GM12878 (cell line): ENCODE measurements around the gene GNLY. TPM values are rescaled to one million over a fixed set of nuclear protein-coding genes. Genes with fewer than 3 reads are reported as not detected.

ENCODE experiments used
- ATAC-seq: fragments of 200-7000 bp; cut with Tn5 transposase; 3 replicates; pipeline ENCODE4 v1.9.1; 2020; ENCODE audit warnings: mild to moderate bottlenecking, moderate library complexity
- BruUV-seq: library from RNA; stranded (reverse); fragments of 400-500 nt; replicated peaks from 2 replicates; lab custom pipeline; 2021; lab: Mats Ljungman, UMichigan
- CTCF ChIA-PET: fragments of 300-600 bp; sonication (Branson Sonifier 250); formaldehyde crosslinking; extraction: SDS; loops from one replicate; lab custom pipeline; 2021; ENCODE audit warnings: inconsistent platforms; lab: Yijun Ruan, JAX
- POLR2A ChIA-PET: fragments of 350-600 bp; formaldehyde crosslinking; extraction: SDS; loops from one replicate; lab custom pipeline; 2021; ENCODE audit warnings: inconsistent platforms; lab: Charles Lee
- RAD21 ChIA-PET: fragments of 300-600 bp; sonication (Branson Sonifier 250); formaldehyde crosslinking; loops from one replicate; lab custom pipeline; 2023; ENCODE audit warnings: antibody characterized with exemption; ENCODE audit not compliant: unreplicated experiment; lab: Charles Lee
- SMC1A ChIA-PET: fragments of 300-600 bp; sonication (Branson Sonifier 250); formaldehyde crosslinking; loops from one replicate; lab custom pipeline; 2023; ENCODE audit not compliant: unreplicated experiment, uncharacterized antibody; lab: Charles Lee
- DNase-seq: peaks from one replicate; pipeline ENCODE4 v3.0.0-alpha.2; 2011; ENCODE audit warnings: low read depth, low spot score
- FAIRE-seq: peaks from 3 replicates; lab custom pipeline; 2011; peaks lifted over from hg19 to GRCh38; lab: Jason Lieb, UNC
- H2AFZ ChIP-seq: 2 replicates; pipeline ENCODE4 v1.6.0; 2011; ENCODE audit warnings: low read depth, low read length, control low read depth; ENCODE audit not compliant: control insufficient read depth
- H3K27ac ChIP-seq: 2 replicates; pipeline ENCODE4 v1.5.1; 2011; ENCODE audit warnings: control low read depth; ENCODE audit not compliant: control insufficient read depth, insufficient read depth
- H3K27me3 ChIP-seq, 2 experiments: replicated peaks in 1 of 2; 2 replicates each; pipeline versions ENCODE4 v1.6.0 to v1.6.1; 2011; ENCODE audit warnings: low read length in 1 of 2; ENCODE audit not compliant: control insufficient read depth in 2 of 2, insufficient read depth in 2 of 2
- H3K36me3 ChIP-seq, 2 experiments: 2 replicates each; pipeline ENCODE4 v1.5.1; 2011; ENCODE audit warnings: low read length in 1 of 2; ENCODE audit not compliant: control insufficient read depth in 2 of 2, insufficient read depth in 2 of 2
- H3K4me1 ChIP-seq: 2 replicates; pipeline ENCODE4 v1.6.1; 2011; ENCODE audit warnings: mild to moderate bottlenecking, low read length, moderate library complexity, mixed read lengths; ENCODE audit not compliant: control insufficient read depth, insufficient read depth
- H3K4me2 ChIP-seq: 2 replicates; pipeline ENCODE4 v1.6.0; 2011; ENCODE audit warnings: control low read depth; ENCODE audit not compliant: control insufficient read depth, insufficient read depth
- H3K4me3 ChIP-seq: fragments of 200-600 bp; sonication (generic); 2 replicates; pipeline ENCODE4 v1.5.1; 2016
- H3K79me2 ChIP-seq: 2 replicates; pipeline ENCODE4 v1.6.0; 2011; ENCODE audit warnings: low read length; ENCODE audit not compliant: control insufficient read depth, insufficient read depth
- H3K9ac ChIP-seq: 2 replicates; pipeline ENCODE4 v1.8.0; 2011; ENCODE audit warnings: low read length, control low read depth, mixed read lengths; ENCODE audit not compliant: control insufficient read depth, insufficient read depth
- H3K9me3 ChIP-seq: replicated peaks from 3 replicates; pipeline ENCODE4 v1.5.1; 2011; ENCODE audit warnings: mild to moderate bottlenecking, low read length; ENCODE audit not compliant: control insufficient read depth, insufficient read depth
- H4K20me1 ChIP-seq: 2 replicates; pipeline ENCODE4 v1.6.0; 2011; ENCODE audit not compliant: control insufficient read depth, insufficient read depth
- CTCF ChIP-seq, 3 experiments: IDR thresholded peaks in 2 of 3; conservative IDR thresholded peaks in 1 of 3; 2 replicates each; pipeline ENCODE4 v1.5.1; 2011; ENCODE audit warnings: low read depth in 3 of 3, low read length in 3 of 3, mild to moderate bottlenecking in 3 of 3, control low read depth in 2 of 3, moderate library complexity in 2 of 3, inconsistent platforms in 1 of 3, mixed read lengths in 1 of 3; ENCODE audit not compliant: control insufficient read depth in 2 of 3, insufficient read depth in 1 of 3; ENCODE audit errors: extremely low read depth in 1 of 3
- E2F4 ChIP-seq: IDR thresholded peaks from 2 replicates; pipeline ENCODE4 v1.6.1; 2012; ENCODE audit warnings: low read depth, low read length, improper control_type of control experiment
- E2F8 ChIP-seq: fragments of 450-650 bp; IDR thresholded peaks from 2 replicates; pipeline ENCODE4 v1.6.1; 2018; ENCODE audit warnings: mild to moderate bottlenecking, low read depth, moderate library complexity; ENCODE audit not compliant: partially characterized antibody
- E4F1 ChIP-seq: fragments of 450-650 bp; IDR thresholded peaks from 2 replicates; pipeline ENCODE4 v1.6.1; 2018; ENCODE audit warnings: borderline replicate concordance, mild to moderate bottlenecking; ENCODE audit not compliant: partially characterized antibody
- EED ChIP-seq: sonication (generic); IDR thresholded peaks from 2 replicates; pipeline ENCODE4 v1.6.1; 2016; ENCODE audit warnings: antibody characterized with exemption, low read depth
- EGR1 ChIP-seq, 2 experiments: IDR thresholded peaks; 1 replicate in 1 of 2; 2 replicates in 1 of 2; pipeline ENCODE4 v1.6.1; 2011 to 2012; ENCODE audit warnings: low read depth in 2 of 2, low read length in 2 of 2, borderline replicate concordance in 1 of 2, mild to moderate bottlenecking in 1 of 2, moderate library complexity in 1 of 2
- FOS ChIP-seq: IDR thresholded peaks from 3 replicates; pipeline ENCODE4 v1.6.1; 2011; ENCODE audit warnings: borderline replicate concordance; ENCODE audit not compliant: insufficient read length; ENCODE audit errors: extremely low read depth
- IKZF2 ChIP-seq, 2 experiments: fragments of 450-650 bp; IDR thresholded peaks; 2 replicates each; pipeline ENCODE4 v1.6.1; 2017; ENCODE audit warnings: mild to moderate bottlenecking in 2 of 2, moderate library complexity in 2 of 2
- IRF4 ChIP-seq: IDR thresholded peaks from 2 replicates; pipeline ENCODE4 v1.6.1; 2011; ENCODE audit warnings: low read depth, low read length
- NFXL1 ChIP-seq: fragments of 450-650 bp; IDR thresholded peaks from 2 replicates; pipeline ENCODE4 v1.6.1; 2017; ENCODE audit warnings: antibody characterized with exemption, mild to moderate bottlenecking, borderline replicate concordance
- STAT3 ChIP-seq: IDR thresholded peaks from 2 replicates; pipeline ENCODE4 v1.6.1; 2011; ENCODE audit warnings: low read depth, low read length, improper control_type of control experiment
- WRNIP1 ChIP-seq: IDR thresholded peaks from 2 replicates; pipeline ENCODE4 v1.6.1; 2011; ENCODE audit warnings: low read depth, low read length, improper control_type of control experiment, borderline replicate concordance
- ZSCAN29 ChIP-seq: fragments of 450-650 bp; IDR thresholded peaks from 2 replicates; pipeline ENCODE4 v1.6.1; 2017; ENCODE audit warnings: mild to moderate bottlenecking, moderate library complexity
- WGBS: methylation state at CpG from one replicate; pipeline ENCODE4 v1.1.6; 2016; ENCODE audit warnings: low lambda C conversion rate; ENCODE audit not compliant: insufficient replicate concordance, insufficient coverage; ENCODE audit errors: missing lambda C conversion rate; 5-methylcytosine and 5-hydroxymethylcytosine counted together
- in situ Hi-C: fragments of 300-500 bp; cut with MboI; formaldehyde crosslinking; loops from 9 replicates; pipeline ENCODE4 v1.14.3; 2018; ENCODE audit warnings: mixed read lengths
- intact Hi-C: fragments of 100-400 bp; cut with micrococcal nuclease; formaldehyde crosslinking; loops from one replicate; pipeline ENCODE4 v1.14.2; 2022; ENCODE audit not compliant: unreplicated experiment
- polyA plus RNA-seq, 11 experiments: library from polyadenylated mRNA; depleted of rRNA in 4 of 11; unstranded in 6 of 11; stranded (reverse) in 5 of 11; fragments of >200 nt; fragmentation: Nextera tagmentation in 4 of 11; fragmentation: Illumina TruSeq in 1 of 11; extraction: Ambion mirVana in 4 of 11; extraction: Trizol in 1 of 11; gene quantifications; 1 replicate in 1 of 11; 2 replicates in 10 of 11; pipeline versions ENCODE4 v1.2.1 to v1.2.3, GENCODE V29; 2011 to 2016; ENCODE audit warnings: inconsistent platforms in 2 of 11, missing spikeins in 2 of 11, low read depth in 1 of 11
- total RNA-seq, 4 experiments: library from RNA; depleted of rRNA in 3 of 4; stranded (reverse); fragments of >200 nt in 3 of 4; fragmentation: Illumina TruSeq in 1 of 4; extraction: Trizol in 1 of 4; gene quantifications; 2 replicates each; pipeline versions ENCODE4 v1.2.1 to v1.2.3, GENCODE V29; 2013 to 2021

Gene GNLY
- total and polyA plus RNA-seq, 10 of the 15 experiments (the other 5 are each of a cell fraction or from before 2014, with no cell fraction given), result 0.18 to 0.42 TPM; not detected in 8

- TF ChIP-seq EED (no peak), NFXL1 (no peak), IKZF2 (IDR thresholded peaks at IDR 0.05) (no peak), EGR1 (IDR thresholded peaks at IDR 0.05; ENCODE audit: borderline replicate concordance in 1 of 2, low read depth in 2 of 2, low read length in 2 of 2) (no peak)
Observed at GRCh38 chr2:85651097-85651496, 43.1 kb upstream of the GNLY start (continued).

GRCh38 chr2:85652056-85652455 is 42.1 kb upstream of the GNLY start:
- H3K4me3 ChIP-seq, result no peak overlapping the region
- H3K36me3 ChIP-seq, result peaks cover 20 to 21% of the 10 kb centered on the region in 2 experiments
- no peak overlapping the region for H3K27ac ChIP-seq
- SMC1A ChIA-PET, result interaction anchor here (0.6 to 1.2 kb wide), 2 partner anchors 15 to 111 kb away, joined by 3 to 4 read pairs; no protein-coding TSS in a partner anchor
- H2AFZ ChIP-seq, result no peak overlapping the region
- no peak for DNase-seq
- POLR2A ChIA-PET, result interaction anchor here (0.6 kb wide), 1 partner anchor 95 kb away, joined by 5 read pairs; no protein-coding TSS in a partner anchor
- H3K9ac ChIP-seq, result no peak overlapping the region
- H3K27me3 ChIP-seq, result no peaks in the 10 kb centered on the region
- in situ Hi-C loops, result no loop called here
- intact Hi-C loops, result no loop called here
- no TSS peak for BruUV-seq
- H3K9me3 ChIP-seq, result no peaks in the 10 kb centered on the region
- H4K20me1 ChIP-seq, result no peaks in the 10 kb centered on the region
- WGBS, result 100% methylated on average over 2 of the region's 2 CpGs
- no peak overlapping the region for H3K4me2 ChIP-seq
- RAD21 ChIA-PET, result interaction anchor here (1.0 to 4.1 kb wide), 2 partner anchors 15 kb away, joined by 3 to 16 read pairs; no protein-coding TSS in a partner anchor
- H3K79me2 ChIP-seq, result no peaks in the 10 kb centered on the region
- CTCF ChIA-PET, result interaction anchor here (1.1 to 1.2 kb wide), 2 partner anchors 15 to 53 kb away, joined by 4 to 8 read pairs; no protein-coding TSS in a partner anchor
- no peak for ATAC-seq
- FAIRE-seq, result no peak
- peaks cover 13% of the 10 kb centered on the region for H3K4me1 ChIP-seq
- no peak for TF ChIP-seq WRNIP1
- no peak for TF ChIP-seq CTCF (IDR thresholded peaks at IDR 0.05 in 2 of 3, conservative IDR thresholded peaks at IDR 0.05 in 1 of 3; ENCODE audit: control insufficient read depth in 2 of 3, extremely low read depth in 1 of 3, insufficient read depth in 1 of 3, low read depth in 3 of 3, low read length in 3 of 3)
- TF ChIP-seq FOS, result no peak
- no peak for TF ChIP-seq ZSCAN29
- no peak for TF ChIP-seq E2F4
- TF ChIP-seq E2F8, result no peak
- TF ChIP-seq E4F1, result no peak
- no peak for TF ChIP-seq IRF4
- no peak for TF ChIP-seq STAT3
